ENCODE data around the gene CPT1B. TPM values are rescaled to one million over a fixed set of nuclear protein-coding genes. Genes with fewer than 3 reads are reported as not detected.

CPT1B gene
- total RNA-seq, 1 experiment from 2014 or later: 19.2 TPM

DNA sequence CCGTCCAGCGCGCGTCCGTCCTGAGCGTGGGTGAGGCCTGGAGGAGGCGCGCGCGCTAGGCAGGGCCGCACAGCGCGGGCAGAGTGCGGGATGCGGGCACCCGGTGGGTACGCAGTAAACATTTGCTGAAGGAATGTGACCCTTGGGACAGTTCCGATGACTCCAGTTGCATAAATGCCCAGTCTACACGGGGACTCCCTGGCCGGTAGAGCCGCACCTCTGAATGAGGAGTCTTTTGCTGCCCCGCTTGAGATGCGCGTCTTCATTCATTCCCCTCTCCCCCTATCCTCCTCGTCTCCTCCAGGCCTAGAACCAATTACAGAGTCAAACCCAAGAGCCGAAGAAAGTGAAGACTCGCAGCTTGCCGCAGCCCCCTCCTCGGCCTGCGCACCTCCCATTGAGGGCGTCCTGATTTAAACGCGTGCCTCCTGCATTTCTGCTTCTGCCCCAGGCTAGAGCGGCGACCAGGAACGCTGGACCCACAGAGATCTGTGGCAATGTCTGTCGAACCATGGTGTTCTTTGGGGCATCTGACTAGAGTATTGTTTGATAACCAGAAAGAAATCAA, 5.2 kb upstream of the CPT1B start:
- Histone ChIP-seq H3K9me3 (ENCODE audit: low read depth, low read length, poor library complexity, severe bottlenecking) (no peaks in the 10 kb centered on the region), H3K27me3 (replicated peaks; ENCODE audit: insufficient read depth, low read depth, low read length, poor library complexity) (no peaks in the 10 kb centered on the region), H3K36me3 (ENCODE audit: insufficient read depth, low read length, poor library complexity, severe bottlenecking) (no peaks in the 10 kb centered on the region), H3K4me1 (ENCODE audit: insufficient read depth, low read length, poor library complexity, severe bottlenecking) (no peaks in the 10 kb centered on the region), H3K4me3 (ENCODE audit: low read depth, low read length, poor library complexity, severe bottlenecking) (peak overlapping the region; percentile 74), H3K27ac (ENCODE audit: low read depth, low read length, poor library complexity, severe bottlenecking) (peak overlapping the region; percentile 92)
- CTCF ChIA-PET: interaction anchor here (0.5 kb wide), 1 partner anchor 37 kb away, joined by 4 read pairs; no protein-coding TSS in a partner anchor
- DNase-seq (ENCODE audit: low spot score): no peak
- intact Hi-C loops (cut with micrococcal nuclease; ENCODE audit: unreplicated experiment): no loop called here
- POLR2A ChIA-PET (ENCODE audit: low non-redundant PET): no interaction called here
- TF ChIP-seq EZH2 (IDR thresholded peaks at IDR 0.05; ENCODE audit: borderline replicate concordance, low read depth, low read length, poor library complexity, severe bottlenecking): no peak
- TF ChIP-seq, protein P1, sequence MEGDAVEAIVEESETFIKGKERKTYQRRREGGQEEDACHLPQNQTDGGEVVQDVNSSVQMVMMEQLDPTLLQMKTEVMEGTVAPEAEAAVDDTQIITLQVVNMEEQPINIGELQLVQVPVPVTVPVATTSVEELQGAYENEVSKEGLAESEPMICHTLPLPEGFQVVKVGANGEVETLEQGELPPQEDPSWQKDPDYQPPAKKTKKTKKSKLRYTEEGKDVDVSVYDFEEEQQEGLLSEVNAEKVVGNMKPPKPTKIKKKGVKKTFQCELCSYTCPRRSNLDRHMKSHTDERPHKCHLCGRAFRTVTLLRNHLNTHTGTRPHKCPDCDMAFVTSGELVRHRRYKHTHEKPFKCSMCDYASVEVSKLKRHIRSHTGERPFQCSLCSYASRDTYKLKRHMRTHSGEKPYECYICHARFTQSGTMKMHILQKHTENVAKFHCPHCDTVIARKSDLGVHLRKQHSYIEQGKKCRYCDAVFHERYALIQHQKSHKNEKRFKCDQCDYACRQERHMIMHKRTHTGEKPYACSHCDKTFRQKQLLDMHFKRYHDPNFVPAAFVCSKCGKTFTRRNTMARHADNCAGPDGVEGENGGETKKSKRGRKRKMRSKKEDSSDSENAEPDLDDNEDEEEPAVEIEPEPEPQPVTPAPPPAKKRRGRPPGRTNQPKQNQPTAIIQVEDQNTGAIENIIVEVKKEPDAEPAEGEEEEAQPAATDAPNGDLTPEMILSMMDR (conservative IDR thresholded peaks at IDR 0.05; ENCODE audit: low read depth, low read length): no peak
- BruUV-seq (replicated peaks): no TSS peak

DNA sequence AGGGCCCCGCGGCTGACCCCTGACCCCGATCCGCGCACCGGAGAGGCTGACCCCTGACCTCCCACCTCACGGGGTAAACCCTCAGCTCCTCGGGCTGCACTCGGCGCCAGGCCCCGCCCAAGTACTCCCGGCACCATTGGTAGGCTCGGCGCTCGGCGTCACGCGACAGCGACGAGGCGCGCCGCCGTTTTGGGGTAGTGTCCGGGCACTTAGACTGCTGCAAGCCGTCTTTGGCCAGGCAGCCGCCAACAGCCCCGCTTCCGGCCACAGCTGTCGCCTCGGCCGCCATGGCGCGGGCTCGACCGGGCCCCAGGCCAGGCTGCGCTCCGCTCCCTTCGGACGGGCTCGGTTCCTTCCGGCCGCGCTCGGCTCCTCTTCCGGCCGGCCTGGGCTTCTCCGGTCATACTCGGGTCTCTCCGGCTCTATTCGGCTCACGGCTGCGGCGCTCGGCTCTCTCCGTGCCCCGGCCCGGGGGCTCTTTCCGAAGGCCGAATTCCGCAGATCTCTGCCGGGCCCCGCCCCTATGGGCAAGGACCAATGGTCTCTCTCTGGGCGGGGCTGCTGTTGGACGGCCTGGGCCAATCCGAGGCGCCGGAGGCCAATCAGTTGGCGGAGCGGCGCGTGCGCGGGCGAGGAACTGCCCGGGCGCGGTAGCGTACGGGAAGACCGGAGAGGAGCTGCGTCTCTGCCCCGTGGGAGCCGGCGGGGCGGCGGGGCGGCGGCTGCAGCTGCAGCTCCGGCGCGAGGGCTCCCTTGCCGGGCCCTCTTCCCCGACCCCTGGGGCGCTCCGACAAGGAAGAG, 4.5 kb upstream of the CPT1B start, which contains the start of gene CHKB:
CHKB (minus strand) TSS at position 357 of the 801 bp plus-strand sequence; CDS start at position 289, 68 bp downstream.
- intact Hi-C loops (cut with micrococcal nuclease; ENCODE audit: unreplicated experiment): no loop called here
- H3K36me3 ChIP-seq (ENCODE audit: insufficient read depth, low read length, poor library complexity, severe bottlenecking): no peaks in the 10 kb centered on the region
- H3K9me3 ChIP-seq (ENCODE audit: low read depth, low read length, poor library complexity, severe bottlenecking): no peaks in the 10 kb centered on the region
- H3K4me3 ChIP-seq (ENCODE audit: low read depth, low read length, poor library complexity, severe bottlenecking): peak within 1 kb of the TSS; percentile 74
- TF ChIP-seq EZH2 (IDR thresholded peaks at IDR 0.05; ENCODE audit: borderline replicate concordance, low read depth, low read length, poor library complexity, severe bottlenecking): no peak
- TF ChIP-seq, protein P1 (conservative IDR thresholded peaks at IDR 0.05; ENCODE audit: low read depth, low read length): no peak
- peak within 1 kb of the TSS; percentile 92 for H3K27ac ChIP-seq (ENCODE audit: low read depth, low read length, poor library complexity, severe bottlenecking)
- POLR2A ChIA-PET (ENCODE audit: low non-redundant PET): no interaction called here
- no peaks in the 10 kb centered on the region for H3K4me1 ChIP-seq (ENCODE audit: insufficient read depth, low read length, poor library complexity, severe bottlenecking)
- DNase-seq (ENCODE audit: low spot score): peak; percentile 99
- CTCF ChIA-PET: interaction anchor here (0.5 kb wide), 1 partner anchor 37 kb away, joined by 4 read pairs; no protein-coding TSS in a partner anchor
- BruUV-seq (replicated peaks): no TSS peak
- H3K27me3 ChIP-seq (replicated peaks; ENCODE audit: insufficient read depth, low read depth, low read length, poor library complexity): no peaks in the 10 kb centered on the region

DNA sequence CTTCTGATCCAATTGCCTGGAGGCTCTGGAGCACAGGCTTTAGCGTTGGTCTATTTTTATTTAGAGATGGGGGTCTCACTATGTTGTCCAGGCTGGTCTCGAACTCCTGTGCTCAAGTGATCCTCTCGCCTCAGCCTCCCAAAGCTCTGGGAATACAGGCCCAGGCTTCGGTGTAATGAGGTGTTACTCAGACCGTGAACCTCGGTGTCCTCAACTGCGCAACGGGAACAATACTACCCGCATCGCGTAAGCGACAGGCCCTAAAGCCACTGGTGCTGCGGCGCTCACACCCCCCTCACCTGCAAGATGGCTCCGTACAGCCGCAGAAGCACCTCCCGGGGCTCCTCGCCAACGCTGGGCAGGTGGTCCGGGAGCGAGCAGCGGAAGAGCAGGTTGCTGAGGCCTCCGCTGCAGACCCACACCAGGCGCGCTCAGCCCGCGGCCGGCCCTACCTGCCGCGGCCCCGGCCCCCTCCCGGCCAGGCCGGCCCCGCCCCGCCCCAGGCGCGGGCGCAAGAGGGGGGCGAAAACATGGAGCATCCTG, 3.8 kb upstream of the CPT1B start:
- Histone ChIP-seq H3K36me3 (ENCODE audit: insufficient read depth, low read length, poor library complexity, severe bottlenecking) (no peaks in the 10 kb centered on the region), H3K27me3 (replicated peaks; ENCODE audit: insufficient read depth, low read depth, low read length, poor library complexity) (no peaks in the 10 kb centered on the region), H3K4me1 (ENCODE audit: insufficient read depth, low read length, poor library complexity, severe bottlenecking) (no peaks in the 10 kb centered on the region), H3K4me3 (ENCODE audit: low read depth, low read length, poor library complexity, severe bottlenecking) (peak overlapping the region; percentile 74), H3K9me3 (ENCODE audit: low read depth, low read length, poor library complexity, severe bottlenecking) (no peaks in the 10 kb centered on the region), H3K27ac (ENCODE audit: low read depth, low read length, poor library complexity, severe bottlenecking) (peak overlapping the region; percentile 92)
- TF ChIP-seq, protein P1 (conservative IDR thresholded peaks at IDR 0.05; ENCODE audit: low read depth, low read length): no peak
- TF ChIP-seq EZH2 (IDR thresholded peaks at IDR 0.05; ENCODE audit: borderline replicate concordance, low read depth, low read length, poor library complexity, severe bottlenecking): no peak
- DNase-seq (ENCODE audit: low spot score): no peak
- ChIA-PET POLR2A (ENCODE audit: low non-redundant PET) (no interaction called here), CTCF (no interaction called here)
- TSS peak; percentile 55 for BruUV-seq (replicated peaks)
- intact Hi-C loops (cut with micrococcal nuclease; ENCODE audit: unreplicated experiment): no loop called here
